COLO668 (cell line): ENCODE measurements around the gene HNMT.
"Not testable (repeated sequence)": the region's sequence is repeated elsewhere in the genome, so short reads cannot be mapped to it uniquely, and the experiment has no call there.

Experiments
- DNase-seq: peaks from one replicate; lab custom pipeline; 2025; ENCODE audit not compliant: unreplicated experiment; lab: John Stamatoyannopoulos, UW

HNMT gene

GRCh38 chr2:137964066-137964858 is at the start of gene HNMT:
Gene HNMT, plus strand, starts transcription at chr2:137964473. Its CDS starts 19 bp downstream, at chr2:137964492.
- DNase-seq = peak; percentile 12

- no peak for DNase-seq
Observed at GRCh38 chr2:137921105-137921880, 43.0 kb upstream of the HNMT start.

- not testable (repeated sequence) for DNase-seq
Observed at GRCh38 chr2:137922171-137922570, 42.1 kb upstream of the HNMT start.

- DNase-seq = no peak
Observed at GRCh38 chr2:137924019-137924418, 40.3 kb upstream of the HNMT start.

- DNase-seq = no peak
Observed at GRCh38 chr2:137925599-137925998, 38.7 kb upstream of the HNMT start.

GRCh38 chr2:137927846-137928245 is 36.4 kb upstream of the HNMT start:
- no peak for DNase-seq

- DNase-seq = no peak
Observed at GRCh38 chr2:137928547-137929518, 35.4 kb upstream of the HNMT start.

GRCh38 chr2:137929519-137929916 is 34.8 kb upstream of the HNMT start:
- DNase-seq = no peak

GRCh38 chr2:137930146-137930545 is 34.1 kb upstream of the HNMT start:
- no peak for DNase-seq

- DNase-seq = no peak
Observed at GRCh38 chr2:137935591-137935990, 28.7 kb upstream of the HNMT start.

- no peak for DNase-seq
Observed at GRCh38 chr2:137937246-137937645, 27.0 kb upstream of the HNMT start.

GRCh38 chr2:137937778-137938177 is 26.5 kb upstream of the HNMT start:
- DNase-seq = no peak

GRCh38 chr2:137938204-137938603 is 26.1 kb upstream of the HNMT start:
- DNase-seq = no peak

GRCh38 chr2:137939026-137939425 is 25.2 kb upstream of the HNMT start:
- no peak for DNase-seq

GRCh38 chr2:137940154-137940553 is 24.1 kb upstream of the HNMT start:
- no peak for DNase-seq

GRCh38 chr2:137942037-137942832 is 22.0 kb upstream of the HNMT start:
- no peak for DNase-seq

GRCh38 chr2:137942833-137943677 is 21.2 kb upstream of the HNMT start:
- DNase-seq = peak; percentile 29

GRCh38 chr2:137943678-137944347 is 20.5 kb upstream of the HNMT start:
- DNase-seq = no peak

- DNase-seq = no peak
Observed at GRCh38 chr2:137944714-137945113, 19.6 kb upstream of the HNMT start.
